Prostate gland (tissue), 2 donors: Measurements from ENCODE around the gene UCHL5.

ENCODE experiments used
- POLR2A ChIP-seq: fragments of 450-650 bp; IDR thresholded peaks from one replicate; pipeline ENCODE4 v1.6.1; 2016; ENCODE audit warnings: antibody characterized with exemption, mild to moderate bottlenecking
- POLR2AphosphoS5 ChIP-seq: sonication (generic); formaldehyde crosslinking; IDR thresholded peaks from one replicate; pipeline ENCODE4 v1.6.1; 2017; ENCODE audit warnings: antibody characterized with exemption
- TF ChIP-seq, protein P1 (sequence below), 4 experiments: fragments of 200-600 bp in 2 of 4; fragments of 450-650 bp in 2 of 4; sonication (generic) in 2 of 4; IDR thresholded peaks; 1 replicate in 3 of 4; 2 replicates in 1 of 4; pipeline ENCODE4 v1.5.1; 2016 to 2019; ENCODE audit warnings: antibody characterized with exemption in 4 of 4, mild to moderate bottlenecking in 2 of 4, moderate library complexity in 2 of 4

DNA sequence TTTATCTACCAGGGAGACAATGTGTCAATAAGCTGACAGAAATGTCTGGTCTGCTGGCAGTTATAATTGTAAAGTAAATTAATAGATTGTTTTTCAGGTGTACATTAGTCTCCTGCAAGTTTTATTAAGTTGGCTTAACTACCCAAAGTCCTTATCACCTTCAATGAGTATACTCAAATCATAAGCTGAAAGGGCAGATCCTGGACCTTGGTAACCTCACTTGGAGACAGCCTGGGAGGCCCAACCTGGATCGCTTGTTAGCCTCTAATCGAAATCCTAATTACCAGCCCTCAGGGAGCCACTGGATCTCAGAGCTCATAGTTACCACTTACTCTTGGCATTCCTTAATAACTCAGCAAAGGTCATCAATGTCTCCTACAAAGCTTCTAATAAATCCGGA, 49.7 kb downstream of the UCHL5 start:
- TF ChIP-seq, protein P1, sequence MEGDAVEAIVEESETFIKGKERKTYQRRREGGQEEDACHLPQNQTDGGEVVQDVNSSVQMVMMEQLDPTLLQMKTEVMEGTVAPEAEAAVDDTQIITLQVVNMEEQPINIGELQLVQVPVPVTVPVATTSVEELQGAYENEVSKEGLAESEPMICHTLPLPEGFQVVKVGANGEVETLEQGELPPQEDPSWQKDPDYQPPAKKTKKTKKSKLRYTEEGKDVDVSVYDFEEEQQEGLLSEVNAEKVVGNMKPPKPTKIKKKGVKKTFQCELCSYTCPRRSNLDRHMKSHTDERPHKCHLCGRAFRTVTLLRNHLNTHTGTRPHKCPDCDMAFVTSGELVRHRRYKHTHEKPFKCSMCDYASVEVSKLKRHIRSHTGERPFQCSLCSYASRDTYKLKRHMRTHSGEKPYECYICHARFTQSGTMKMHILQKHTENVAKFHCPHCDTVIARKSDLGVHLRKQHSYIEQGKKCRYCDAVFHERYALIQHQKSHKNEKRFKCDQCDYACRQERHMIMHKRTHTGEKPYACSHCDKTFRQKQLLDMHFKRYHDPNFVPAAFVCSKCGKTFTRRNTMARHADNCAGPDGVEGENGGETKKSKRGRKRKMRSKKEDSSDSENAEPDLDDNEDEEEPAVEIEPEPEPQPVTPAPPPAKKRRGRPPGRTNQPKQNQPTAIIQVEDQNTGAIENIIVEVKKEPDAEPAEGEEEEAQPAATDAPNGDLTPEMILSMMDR (IDR thresholded peaks at IDR 0.05): no peak
- TF ChIP-seq POLR2AphosphoS5 (no peak), POLR2A (no peak)
